Thyroid gland (tissue), 4 donors: ENCODE results near the gene ONECUT3.

ENCODE experiments used
- CTCF ChIP-seq, 6 experiments: fragments of 200-600 bp in 3 of 6; fragments of 450-650 bp in 3 of 6; sonication (generic) in 3 of 6; IDR thresholded peaks; one replicate each; pipeline ENCODE4 v1.5.1; 2016 to 2019; ENCODE audit warnings: antibody characterized with exemption in 6 of 6, mild to moderate bottlenecking in 2 of 6, inconsistent platforms in 1 of 6, moderate library complexity in 1 of 6
- POLR2A ChIP-seq, 2 donors: fragments of 450-650 bp; IDR thresholded peaks; one replicate each; pipeline ENCODE4 v1.6.1; 2017; ENCODE audit warnings: antibody characterized with exemption in 2 of 2, mild to moderate bottlenecking in 2 of 2, moderate library complexity in 1 of 2

GRCh38 chr19:1744822-1745563 lies 8.3 kb upstream of the ONECUT3 start:
- TF ChIP-seq CTCF (IDR thresholded peaks at IDR 0.05) (no peak), POLR2A (IDR thresholded peaks at IDR 0.05) (no peak)
